Spleen (tissue), 11 donors: ENCODE results near the gene NUP58. TPM values are rescaled to one million over a fixed set of nuclear protein-coding genes. Genes with fewer than 3 reads are reported as not detected.

Experiments used
- DNase-seq: peaks from one replicate; pipeline ENCODE4 v3.0.0-alpha.2; 2020
- H3K27ac ChIP-seq, 8 donors: fragments of 200-600 bp; sonication (generic) in 7 of 8; 1 replicate in 4 of 8; 2 replicates in 4 of 8; pipeline versions ENCODE4 v1.5.0 to v1.8.0; 2016 to 2021; ENCODE audit warnings: inconsistent platforms in 4 of 8, mild to moderate bottlenecking in 4 of 8, moderate library complexity in 1 of 8
- H3K27me3 ChIP-seq, 7 donors: fragments of 200-600 bp; sonication (generic) in 6 of 7; replicated peaks in 1 of 7; 1 replicate in 4 of 7; 2 replicates in 3 of 7; pipeline versions ENCODE4 v1.5.0 to v1.8.0; 2016 to 2021; ENCODE audit warnings: inconsistent platforms in 3 of 7, mild to moderate bottlenecking in 1 of 7
- H3K36me3 ChIP-seq, 6 donors: fragments of 200-600 bp; sonication (generic) in 5 of 6; 1 replicate in 4 of 6; 2 replicates in 2 of 6; pipeline versions ENCODE4 v1.5.0 to v1.8.0; 2016 to 2021; ENCODE audit warnings: inconsistent platforms in 2 of 6
- H3K4me1 ChIP-seq, 6 donors: fragments of 200-600 bp; sonication (generic) in 5 of 6; 1 replicate in 3 of 6; 2 replicates in 3 of 6; pipeline versions ENCODE4 v1.5.0 to v1.8.0; 2016 to 2021; ENCODE audit warnings: inconsistent platforms in 3 of 6
- H3K4me3 ChIP-seq, 8 donors: fragments of 200-600 bp; sonication (generic) in 7 of 8; 1 replicate in 4 of 8; 2 replicates in 4 of 8; pipeline versions ENCODE4 v1.5.0 to v1.8.0; 2016 to 2021; ENCODE audit warnings: inconsistent platforms in 4 of 8, mild to moderate bottlenecking in 4 of 8, moderate library complexity in 2 of 8
- H3K9me3 ChIP-seq, 8 donors: fragments of 200-600 bp; sonication (generic) in 7 of 8; 1 replicate in 4 of 8; 2 replicates in 4 of 8; pipeline versions ENCODE4 v1.5.0 to v1.8.0; 2016 to 2021; ENCODE audit warnings: inconsistent platforms in 4 of 8
- CTCF ChIP-seq, 11 experiments: fragments of 200-600 bp in 7 of 11; fragments of 450-650 bp in 4 of 11; sonication (generic) in 4 of 11; IDR thresholded peaks in 8 of 11; conservative IDR thresholded peaks in 3 of 11; 1 replicate in 7 of 11; 2 replicates in 4 of 11; pipeline versions ENCODE4 v1.4.0 to v1.8.0; 2016 to 2021; ENCODE audit warnings: antibody characterized with exemption in 11 of 11, inconsistent platforms in 4 of 11, mild to moderate bottlenecking in 1 of 11
- POLR2A ChIP-seq, 3 donors: fragments of 450-650 bp; IDR thresholded peaks; one replicate each; pipeline ENCODE4 v1.5.1; 2017; ENCODE audit warnings: antibody characterized with exemption in 3 of 3, mild to moderate bottlenecking in 1 of 3
- POLR2AphosphoS5 ChIP-seq, 3 donors: sonication (generic); formaldehyde crosslinking; IDR thresholded peaks; one replicate each; pipeline ENCODE4 v1.5.1; 2017; ENCODE audit warnings: antibody characterized with exemption in 3 of 3
- WGBS, 5 donors: extraction: QIAGEN DNeasy Blood & Tissue Kit in 3 of 5; methylation state at CpG; one replicate each; pipeline versions ENCODE4 v1.1.5 to v1.1.7; 2013 to 2018; 5-methylcytosine and 5-hydroxymethylcytosine counted together
- intact Hi-C: fragments of 100-400 bp; cut with DNase I; formaldehyde crosslinking; loops from one replicate; pipeline ENCODE4 v1.15.0; 2023; ENCODE audit warnings: low total_unique reads
- polyA plus RNA-seq, 3 donors: library from polyadenylated mRNA; stranded (reverse); fragments of 200-250 nt; gene quantifications; one replicate each; pipeline ENCODE4 v1.2.1, GENCODE V29; 2013
- total RNA-seq, 7 donors: library from RNA; depleted of rRNA in 3 of 7; stranded (reverse); fragments of >200 nt in 3 of 7; fragmentation: NEBNext Ultra II Directional in 4 of 7; extraction: Animal tissue kit (Norgen Biotek cat#: 25700) in 4 of 7; gene quantifications; one replicate each; pipeline versions ENCODE4 v1.1.0 to v1.2.1, GENCODE V29; 2016 to 2021
- donor health status: healthy with polysubstance abuse.
- donor health status: DM: no; HTN: no; CAD: no; lungs with moderate emphysema.
- donor health status: DM: no; HTN: no; CAD: no.
- donor health status: Bipolar disorder and iron deficiency.
- donor health status: healthy.
- donor health status: DM: no; HTN: no; CAD: no.
- donor health status: DM: yes; HTN: yes; CAD: no.

NUP58 gene
- total and polyA plus RNA-seq, 10 donors: 9.1 to 53.6 (median 42.3) TPM

GRCh38 chr13:25380741-25381324 lies 79.4 kb downstream of the NUP58 start:
- Histone ChIP-seq H3K4me1 (no peaks in the 10 kb centered on the region), H3K27ac (no peak overlapping the region), H3K4me3 (no peak overlapping the region), H3K36me3 (no peaks in the 10 kb centered on the region), H3K27me3 (peaks cover 0 to 40% (median 1%) of the 10 kb centered on the region in 7 donors), H3K9me3 (no peaks in the 10 kb centered on the region)
- WGBS, 5 donors: 66 to 76% (median 74%) methylated on average over 7 of the region's 7 CpGs
- no peak for DNase-seq
- no peak for TF ChIP-seq CTCF (IDR thresholded peaks at IDR 0.05 in 8 of 11, conservative IDR thresholded peaks at IDR 0.05 in 3 of 11)
- TF ChIP-seq POLR2AphosphoS5 (IDR thresholded peaks at IDR 0.05): no peak
- TF ChIP-seq POLR2A (IDR thresholded peaks at IDR 0.05): no peak
- intact Hi-C loops: no loop called here

GRCh38 chr13:25384758-25385410 lies 83.5 kb downstream of the NUP58 start:
- Histone ChIP-seq H3K9me3 (no peaks in the 10 kb centered on the region), H3K27ac (no peak overlapping the region), H3K36me3 (no peaks in the 10 kb centered on the region), H3K4me1 (no peaks in the 10 kb centered on the region), H3K27me3 (peaks cover 0 to 71% (median 0%) of the 10 kb centered on the region in 7 donors), H3K4me3 (no peak overlapping the region)
- 50 to 66% (median 55%) methylated on average over 4 of the region's 4 CpGs for WGBS, 5 donors
- no peak for DNase-seq
- intact Hi-C loops: no loop called here
- TF ChIP-seq CTCF (IDR thresholded peaks at IDR 0.05 in 8 of 11, conservative IDR thresholded peaks at IDR 0.05 in 3 of 11) (no peak), POLR2AphosphoS5 (IDR thresholded peaks at IDR 0.05) (no peak), POLR2A (IDR thresholded peaks at IDR 0.05) (no peak)

GRCh38 chr13:25391932-25392331 lies 90.5 kb downstream of the NUP58 start:
- no peak overlapping the region for H3K4me3 ChIP-seq
- no peaks in the 10 kb centered on the region for H3K4me1 ChIP-seq
- TF ChIP-seq POLR2AphosphoS5 (IDR thresholded peaks at IDR 0.05) (no peak), CTCF (IDR thresholded peaks at IDR 0.05 in 8 of 11, conservative IDR thresholded peaks at IDR 0.05 in 3 of 11) (no peak), POLR2A (IDR thresholded peaks at IDR 0.05) (no peak)
- peaks cover 0 to 25% (median 0%) of the 10 kb centered on the region in 7 donors for H3K27me3 ChIP-seq
- no peak for DNase-seq
- peaks cover 0 to 5% (median 0%) of the 10 kb centered on the region in 8 donors for H3K9me3 ChIP-seq
- H3K36me3 ChIP-seq: no peaks in the 10 kb centered on the region
- 67 to 77% (median 70%) methylated on average over 4 of the region's 4 CpGs for WGBS, 5 donors
- no peak overlapping the region for H3K27ac ChIP-seq
- intact Hi-C loops: no loop called here

Other genes starting within 250 kb of the NUP58 start
- gene PABPC3, start 205.5 kb upstream of the NUP58 start, total RNA-seq: under 1 TPM; 0.20 to 0.38 (median 0.30) TPM
- gene PABPC3, start 205.5 kb upstream of the NUP58 start, polyA plus RNA-seq: under 1 TPM; 0.03 to 0.21 (median 0.13) TPM
- not detected for gene AMER2, start 129.3 kb upstream of the NUP58 start, total RNA-seq
- not detected for gene AMER2, start 129.3 kb upstream of the NUP58 start, polyA plus RNA-seq
- gene MTMR6, start 14.1 kb upstream of the NUP58 start, total RNA-seq: 10 to 100 TPM; 17.8 to 28.3 (median 23.7) TPM
- gene MTMR6, start 14.1 kb upstream of the NUP58 start, polyA plus RNA-seq: 1 to 10 TPM; 5.4 to 8.7 (median 6.3) TPM
- gene ATP8A2, start 70.3 kb downstream of the NUP58 start, total RNA-seq: under 1 TPM; 0.09 to 0.46 (median 0.30) TPM
- gene ATP8A2, start 70.3 kb downstream of the NUP58 start, polyA plus RNA-seq: under 1 TPM; 0.13 to 0.21 (median 0.16) TPM